Kidney (tissue), 14 donors: ENCODE measurements around the gene LEKR1. TPM values are rescaled to one million over a fixed set of nuclear protein-coding genes. Genes with fewer than 3 reads are reported as not detected.

Experiments
- DNase-seq, 5 donors: peaks; one replicate each; pipeline ENCODE4 v3.0.0-alpha.2; 2013 to 2020
- FAIRE-seq: peaks from 2 replicates; lab custom pipeline; 2012; peaks lifted over from hg19 to GRCh38; lab: Jason Lieb, UNC
- H3K27ac ChIP-seq, 2 donors: one replicate each; pipeline ENCODE4 v1.7.0; 2013; ENCODE audit warnings: low read depth in 2 of 2, low read length in 2 of 2, inconsistent platforms in 1 of 2
- H3K27me3 ChIP-seq: one replicate; pipeline ENCODE4 v1.7.1; 2013; ENCODE audit warnings: low read length, inconsistent platforms; ENCODE audit not compliant: control insufficient read depth, insufficient read depth
- H3K36me3 ChIP-seq, 3 donors: one replicate each; pipeline versions ENCODE4 v1.7.0 to v1.7.1; 2013; ENCODE audit warnings: low read length in 3 of 3, control low read depth in 1 of 3, inconsistent platforms in 1 of 3; ENCODE audit not compliant: insufficient read depth in 3 of 3, control insufficient read depth in 2 of 3
- H3K4me1 ChIP-seq, 3 donors: one replicate each; pipeline versions ENCODE4 v1.7.0 to v1.7.1; 2013; ENCODE audit warnings: low read length in 3 of 3, inconsistent platforms in 1 of 3, low read depth in 1 of 3; ENCODE audit not compliant: control insufficient read depth in 2 of 3, insufficient read depth in 2 of 3
- H3K4me3 ChIP-seq, 3 donors: one replicate each; pipeline versions ENCODE4 v1.7.0 to v1.8.1; 2013; ENCODE audit warnings: low read length in 3 of 3, control low read depth in 1 of 3, inconsistent platforms in 1 of 3
- H3K9ac ChIP-seq, 3 donors: one replicate each; pipeline versions ENCODE4 v1.7.0 to v1.7.1; 2013; ENCODE audit warnings: low read length in 3 of 3, control low read depth in 1 of 3, inconsistent platforms in 1 of 3
- H3K9me3 ChIP-seq, 3 donors: one replicate each; pipeline versions ENCODE4 v1.7.0 to v1.7.1; 2013; ENCODE audit warnings: low read length in 3 of 3, control low read depth in 1 of 3, inconsistent platforms in 1 of 3; ENCODE audit not compliant: control insufficient read depth in 2 of 3, insufficient read depth in 1 of 3
- CTCF ChIP-seq: IDR thresholded peaks from 3 replicates; pipeline ENCODE4 v1.5.1; 2012; ENCODE audit warnings: mild to moderate bottlenecking, moderate library complexity, borderline replicate concordance; ENCODE audit not compliant: insufficient read depth; ENCODE audit errors: extremely low read depth
- intact Hi-C: fragments of 100-400 bp; cut with DNase I; formaldehyde crosslinking; loops from one replicate; pipeline ENCODE4 v1.11.1; 2022
- polyA plus RNA-seq: library from polyadenylated mRNA; stranded (reverse); fragments of 350-450 nt; fragmentation: Illumina TruSeq; extraction: RNeasy Lipid Tissue Mini Kit (QIAGEN cat#74804); gene quantifications from one replicate; pipeline ENCODE4 v1.2.3, GENCODE V29; 2014; ENCODE audit warnings: low read depth, low replicate concordance; ENCODE audit not compliant: insufficient read depth
- total RNA-seq: library from RNA; stranded (reverse); fragmentation: NEBNext Ultra II Directional; extraction: Animal tissue kit (Norgen Biotek cat#: 25700); gene quantifications from one replicate; pipeline ENCODE4 v1.2.1, GENCODE V29; 2021
- donor health status: control.
- donor health status: control.
- donor health status: control.
- donor health status: control.
- donor health status: control.
- donor health status: DM: yes; HTN: yes; CAD: no.
- donor health status: Normal renal cell carcinoma (clear cell type).

The LEKR1 gene
- total and polyA plus RNA-seq, 2 donors from 2014 or later = 1.6 to 1.8 TPM

GRCh38 chr3:156792945-156793344 lies 33.2 kb upstream of the LEKR1 start:
- intact Hi-C loops = no loop called here
- Histone ChIP-seq H3K27me3 (no peaks in the 10 kb centered on the region), H3K9ac (no peak overlapping the region), H3K4me3 (no peak overlapping the region), H3K27ac (no peak overlapping the region), H3K36me3 (no peaks in the 10 kb centered on the region), H3K9me3 (no peaks in the 10 kb centered on the region), H3K4me1 (no peaks in the 10 kb centered on the region)
- no peak for TF ChIP-seq CTCF
- no peak for DNase-seq
- FAIRE-seq = no peak

GRCh38 chr3:156793400-156793799 lies 32.8 kb upstream of the LEKR1 start:
- no peaks in the 10 kb centered on the region for H3K27me3 ChIP-seq
- H3K4me1 ChIP-seq = no peaks in the 10 kb centered on the region
- no peak overlapping the region for H3K27ac ChIP-seq
- FAIRE-seq (no peak), DNase-seq (no peak)
- no peak overlapping the region for H3K9ac ChIP-seq
- no peak for TF ChIP-seq CTCF
- no peak overlapping the region for H3K4me3 ChIP-seq
- no peaks in the 10 kb centered on the region for H3K36me3 ChIP-seq
- no peaks in the 10 kb centered on the region for H3K9me3 ChIP-seq
- intact Hi-C loops = no loop called here

- no peaks in the 10 kb centered on the region for H3K36me3 ChIP-seq
- no peak overlapping the region for H3K27ac ChIP-seq
- H3K4me1 ChIP-seq = no peaks in the 10 kb centered on the region
- intact Hi-C loops = no loop called here
- H3K27me3 ChIP-seq = no peaks in the 10 kb centered on the region
- no peak for FAIRE-seq
- DNase-seq = no peak
- no peak overlapping the region for H3K9ac ChIP-seq
- no peaks in the 10 kb centered on the region for H3K9me3 ChIP-seq
- no peak for TF ChIP-seq CTCF
- no peak overlapping the region for H3K4me3 ChIP-seq
These were observed 32.3 kb upstream of the LEKR1 start for GRCh38 chr3:156793851-156794250.

GRCh38 chr3:156795890-156796481 lies 30.2 kb upstream of the LEKR1 start:
- FAIRE-seq = no peak
- H3K9me3 ChIP-seq = no peaks in the 10 kb centered on the region
- no peaks in the 10 kb centered on the region for H3K27me3 ChIP-seq
- DNase-seq = no peak
- no peak overlapping the region for H3K9ac ChIP-seq
- no peaks in the 10 kb centered on the region for H3K4me1 ChIP-seq
- H3K4me3 ChIP-seq = no peak overlapping the region
- no peak overlapping the region for H3K27ac ChIP-seq
- TF ChIP-seq CTCF = no peak
- intact Hi-C loops = no loop called here
- H3K36me3 ChIP-seq = no peaks in the 10 kb centered on the region
